Muscle of back (tissue), 11 donors: Measurements from ENCODE around the gene FCF1. TPM values are rescaled to one million over a fixed set of nuclear protein-coding genes. Genes with fewer than 3 reads are reported as not detected.
"Not testable (repeated sequence)": the region's sequence is repeated elsewhere in the genome, so short reads cannot be mapped to it uniquely, and the experiment has no call there.

ENCODE experiments used
- DNase-seq, 3 donors: peaks; one replicate each; pipeline versions ENCODE4 v3.0.0 to v3.0.0-alpha.2; 2013
- polyA plus RNA-seq, 10 donors: library from polyadenylated mRNA; unstranded; fragments of 120-200 nt; gene quantifications; one replicate each; pipeline ENCODE4 v1.2.1, GENCODE V29; 2013; ENCODE audit not compliant: insufficient read length in 10 of 10

The FCF1 gene
- polyA plus RNA-seq, 10 donors: 35.2 to 50.5 (median 40.1) TPM

DNA sequence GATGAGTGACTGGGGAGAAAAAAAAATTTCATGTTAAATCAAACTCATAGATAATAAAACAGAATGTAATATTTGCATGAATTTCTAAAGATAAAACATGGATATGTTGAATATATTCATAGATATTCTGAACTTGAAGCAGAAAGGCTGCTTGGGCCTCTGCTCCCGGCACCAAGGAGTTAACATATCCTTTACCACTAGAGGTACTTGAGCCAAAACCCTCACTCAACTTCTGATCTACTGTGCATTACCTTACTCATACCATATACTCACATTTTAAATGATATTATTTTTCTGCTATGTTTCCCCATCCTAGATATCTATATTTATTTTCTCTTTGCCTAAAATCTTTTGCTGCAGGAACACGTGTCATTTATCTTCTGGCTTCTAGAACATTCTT is 15.0 kb upstream of the FCF1 start:
- no peak for DNase-seq

DNA sequence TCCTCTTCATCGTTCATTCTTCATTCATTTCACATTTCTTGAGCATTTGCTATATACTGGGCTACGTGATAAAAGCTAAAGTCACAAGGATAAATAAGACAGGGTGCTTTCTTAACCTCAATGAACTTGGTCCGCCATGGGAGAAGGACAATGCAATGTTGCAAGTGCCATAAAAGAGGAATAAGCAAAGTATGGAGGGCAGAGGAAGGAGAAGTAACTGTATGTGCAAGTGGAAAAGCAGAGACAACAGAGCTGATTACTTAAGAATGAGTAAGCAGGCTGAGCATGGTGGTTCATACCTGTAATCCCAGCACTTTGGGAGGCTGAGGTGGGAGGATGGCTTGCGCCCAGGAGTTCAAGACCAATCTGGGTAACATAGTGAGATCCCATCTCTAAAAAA is 14.5 kb upstream of the FCF1 start:
- no peak for DNase-seq

GRCh38 chr14:74702293-74702692 is 10.7 kb upstream of the FCF1 start:
- no peak for DNase-seq

- no peak for DNase-seq
Observed at GRCh38 chr14:74703043-74703442, 9.9 kb upstream of the FCF1 start.

- DNase-seq: no peak
Observed at GRCh38 chr14:74704656-74705055, 8.3 kb upstream of the FCF1 start.

DNA sequence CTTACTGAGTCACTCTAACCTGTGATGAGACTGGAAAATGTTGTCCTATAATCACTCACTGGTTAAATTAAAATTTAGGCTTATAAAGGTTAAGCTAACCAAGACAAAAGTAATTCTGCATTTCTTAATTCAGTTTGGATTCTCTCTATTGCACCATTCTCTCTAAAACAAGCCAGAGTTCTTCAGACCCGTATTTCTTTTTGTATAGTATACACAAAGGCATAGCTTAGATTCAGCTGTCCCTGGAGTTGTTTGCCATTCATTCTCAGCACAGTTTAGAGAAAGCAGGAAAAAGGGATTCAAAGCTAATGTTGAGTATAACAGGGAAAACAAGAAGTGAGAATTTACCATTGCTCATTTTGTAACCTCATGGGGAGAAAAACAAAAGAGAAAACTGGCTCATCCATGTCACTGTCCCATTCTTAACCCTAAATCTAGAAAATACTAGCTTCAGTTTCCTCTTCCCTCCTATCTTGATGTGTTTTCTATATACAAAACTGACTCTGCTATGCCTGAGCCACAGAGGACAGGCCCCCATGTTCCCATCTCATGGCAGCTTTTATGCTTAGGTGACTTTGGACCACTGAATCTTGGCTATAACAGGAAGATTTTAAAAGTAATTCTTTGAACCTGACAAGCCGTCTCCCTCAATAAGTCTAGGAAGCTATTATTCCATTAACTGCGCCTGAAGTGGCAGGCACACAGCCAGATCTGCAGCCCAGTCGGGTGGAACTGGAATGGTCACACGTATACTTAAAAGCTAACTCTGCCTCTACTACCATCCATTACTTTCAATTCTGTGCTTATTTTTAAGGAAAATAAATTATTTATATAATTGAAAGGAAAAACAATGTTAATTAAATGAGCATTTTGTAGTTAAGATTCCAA is 7.1 kb upstream of the FCF1 start:
- no peak for DNase-seq

DNA sequence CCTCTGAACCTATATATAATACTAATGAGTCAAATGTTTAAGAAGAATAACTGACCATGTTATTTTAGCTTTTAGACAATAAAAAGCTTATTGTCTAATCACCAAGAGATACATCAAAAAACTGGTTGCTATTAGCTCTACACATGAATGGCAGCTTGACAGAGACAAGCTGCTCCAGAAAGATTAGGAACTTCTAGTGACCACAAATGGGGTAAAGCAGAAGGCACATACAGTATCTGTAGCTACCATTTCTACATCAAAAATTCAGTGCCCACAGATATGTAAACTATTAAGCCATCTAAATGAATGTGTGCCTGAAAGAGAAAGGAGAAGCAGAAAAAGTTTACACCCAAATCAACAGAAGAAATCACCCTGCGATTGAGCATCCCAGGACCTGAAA is 2.5 kb upstream of the FCF1 start:
- no peak for DNase-seq

DNA sequence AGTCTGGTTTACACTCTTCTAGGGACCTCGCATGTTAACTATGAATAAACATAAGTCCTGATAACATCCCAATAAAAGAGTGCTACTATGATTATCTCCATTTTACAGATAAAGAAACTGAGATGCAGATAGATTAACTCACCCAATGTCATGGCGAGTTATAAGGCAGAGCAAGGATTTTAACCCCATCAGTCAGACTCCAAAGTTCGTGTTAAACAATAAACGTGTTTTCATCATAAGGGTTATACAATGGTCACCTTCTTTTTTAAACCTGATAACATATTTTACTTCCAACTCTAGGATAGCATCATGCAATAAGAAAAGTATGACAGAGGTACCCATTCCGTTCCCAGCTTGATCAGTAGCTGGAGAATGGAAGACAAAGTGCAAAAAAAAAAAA is 1.3 kb upstream of the FCF1 start:
- no peak for DNase-seq

GRCh38 chr14:74713395-74713735 is 421 bp downstream of the FCF1 start:
- DNase-seq: peak in 1 of 3 donors; percentile 0

- peak in 1 of 3 donors; percentile 17 for DNase-seq
Observed at GRCh38 chr14:74720526-74720925, 7.6 kb downstream of the FCF1 start.

GRCh38 chr14:74723134-74723533 is 10.2 kb downstream of the FCF1 start:
- no peak for DNase-seq

- DNase-seq: no peak
Observed at GRCh38 chr14:74732387-74732786, 19.4 kb downstream of the FCF1 start.

DNA sequence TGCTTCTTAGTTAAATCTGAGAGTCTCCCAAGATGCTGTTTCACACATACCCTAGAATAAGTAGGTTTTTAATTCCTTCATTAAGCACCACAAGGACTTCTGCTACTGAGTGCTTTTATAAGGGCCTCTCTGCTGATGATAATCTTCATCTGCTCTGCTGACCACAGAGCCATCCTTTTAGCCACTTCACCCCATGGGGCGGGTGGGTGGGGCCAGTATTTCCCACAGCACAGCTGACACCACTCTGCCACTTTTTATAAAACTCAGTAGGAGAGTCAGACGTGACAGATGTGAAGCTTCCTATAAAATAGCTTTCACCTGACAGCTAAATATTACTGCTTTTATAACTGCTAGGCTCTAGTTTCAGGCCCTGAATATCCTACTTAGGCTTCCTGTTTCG is 20.3 kb downstream of the FCF1 start:
- DNase-seq: no peak

- no peak for DNase-seq
Observed at GRCh38 chr14:74735125-74735524, 22.2 kb downstream of the FCF1 start.

DNA sequence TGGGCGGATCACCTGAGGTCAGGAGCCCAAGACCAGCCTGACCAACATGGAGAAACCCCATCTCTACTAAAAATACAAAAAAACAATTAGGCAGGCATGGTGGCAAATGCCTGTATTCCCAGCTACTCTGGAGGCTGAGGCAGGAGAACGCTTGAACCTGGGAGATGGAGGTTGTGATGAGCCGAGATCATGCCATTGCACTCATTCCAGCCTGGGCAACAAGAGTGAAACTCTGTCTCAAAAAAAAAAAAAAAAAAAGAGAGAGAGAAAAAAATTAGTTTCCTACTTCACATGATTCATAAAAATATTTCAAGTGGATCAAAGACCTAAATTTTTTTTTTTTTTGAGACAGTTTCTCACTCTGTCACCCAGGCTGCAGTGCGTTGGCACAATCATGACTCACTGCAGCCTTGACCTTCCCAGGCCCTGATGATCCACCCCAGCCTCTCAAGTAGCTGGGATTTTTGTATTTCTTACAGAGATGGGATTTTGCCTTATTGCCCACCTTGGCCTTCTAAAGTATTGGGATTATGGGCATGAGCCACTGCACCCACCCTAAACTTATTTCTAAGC is 24.9 kb downstream of the FCF1 start:
- no peak for DNase-seq

DNA sequence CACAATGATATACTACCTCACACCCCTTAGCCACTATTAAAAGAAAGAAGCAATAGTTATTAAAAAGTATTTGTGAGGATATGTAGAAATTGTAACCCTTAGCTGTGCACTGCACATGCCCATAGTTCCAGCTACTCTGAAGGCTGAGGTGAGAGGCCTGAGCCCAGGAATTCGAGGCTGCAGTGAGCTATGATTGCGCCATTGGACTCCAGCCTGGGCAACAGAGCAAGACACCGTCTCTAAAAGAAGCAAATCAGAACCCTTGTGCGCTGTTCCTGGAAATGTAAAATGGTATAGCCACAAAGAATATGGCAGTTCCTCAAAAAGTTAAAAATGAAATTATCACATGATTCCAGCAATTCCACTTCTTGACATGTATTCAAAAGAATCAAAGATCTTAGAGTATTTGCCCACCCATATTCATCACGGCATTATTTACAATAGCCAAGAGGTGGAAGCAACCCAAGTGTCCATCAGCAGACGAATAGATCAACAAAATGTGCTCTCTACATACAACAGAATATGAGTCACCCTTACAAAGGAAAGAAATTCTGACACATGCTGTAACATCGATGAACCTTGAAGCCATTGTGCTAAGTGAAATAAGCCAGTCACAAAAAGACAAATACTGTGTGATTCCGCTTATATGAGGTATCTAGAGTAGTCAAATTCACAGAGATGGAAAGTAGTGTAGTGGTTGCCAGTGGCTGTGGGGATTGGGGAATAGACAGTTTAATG is 26.5 kb downstream of the FCF1 start:
- DNase-seq: no peak

- no peak for DNase-seq
Observed at GRCh38 chr14:74747237-74747636, 34.3 kb downstream of the FCF1 start.

DNA sequence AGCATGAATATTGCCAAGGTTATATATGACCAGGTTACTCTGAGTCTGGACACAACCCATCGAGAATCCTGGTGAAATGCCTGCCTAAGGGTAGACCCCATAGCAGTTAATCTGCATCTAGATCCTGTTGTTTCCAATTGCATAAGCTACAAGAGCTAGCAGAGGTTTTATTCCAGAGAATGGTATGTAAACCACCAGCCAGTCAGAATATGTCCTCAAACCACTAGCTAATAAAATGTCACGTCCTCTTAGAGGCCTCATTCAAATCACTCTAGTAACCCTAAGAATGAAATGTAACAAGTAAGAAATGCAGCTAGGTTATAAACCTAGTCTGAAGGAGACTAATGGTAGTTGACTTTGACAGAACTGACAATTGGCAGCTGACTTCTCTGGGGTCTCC is 41.2 kb downstream of the FCF1 start:
- no peak for DNase-seq

DNA sequence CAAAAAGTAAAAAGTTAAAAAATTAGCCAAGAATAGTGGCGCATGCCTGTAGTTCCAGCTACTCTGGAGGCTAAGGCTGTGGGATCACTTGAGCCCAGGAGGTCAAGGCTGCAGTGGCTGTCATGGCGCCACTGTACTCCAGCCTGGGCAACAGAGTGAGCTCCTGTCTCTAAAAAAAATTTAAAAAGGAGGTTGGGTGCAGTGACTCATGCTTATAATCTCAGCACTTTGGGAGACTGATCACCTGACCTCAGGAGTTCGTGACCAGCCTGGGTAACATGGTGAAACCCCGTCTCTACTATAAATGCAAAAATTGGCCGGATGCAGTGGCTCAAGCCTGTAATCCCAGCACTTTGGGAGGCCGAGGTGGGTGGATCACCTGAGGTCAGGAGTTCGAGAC is 42.0 kb downstream of the FCF1 start:
- DNase-seq: no peak

DNA sequence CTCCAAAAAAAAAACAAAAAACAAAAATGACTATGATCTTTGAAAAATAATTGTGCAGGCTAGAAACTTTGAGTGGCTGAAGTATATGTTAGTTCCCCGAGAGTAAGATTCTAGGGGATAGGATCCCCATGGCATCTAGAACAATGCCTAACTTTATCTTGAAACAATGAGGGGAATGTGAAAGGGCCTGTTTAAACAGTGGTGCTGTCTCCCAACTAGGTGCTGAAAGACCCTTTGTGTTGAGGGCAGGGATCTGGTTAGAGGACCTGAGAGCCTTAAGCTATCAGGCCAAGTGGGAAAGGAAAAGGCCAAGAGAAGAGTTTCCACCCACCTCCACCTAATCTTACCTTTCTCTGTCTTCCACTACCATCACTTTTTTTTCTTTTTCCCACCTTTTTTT is 43.4 kb downstream of the FCF1 start:
- no peak for DNase-seq

DNA sequence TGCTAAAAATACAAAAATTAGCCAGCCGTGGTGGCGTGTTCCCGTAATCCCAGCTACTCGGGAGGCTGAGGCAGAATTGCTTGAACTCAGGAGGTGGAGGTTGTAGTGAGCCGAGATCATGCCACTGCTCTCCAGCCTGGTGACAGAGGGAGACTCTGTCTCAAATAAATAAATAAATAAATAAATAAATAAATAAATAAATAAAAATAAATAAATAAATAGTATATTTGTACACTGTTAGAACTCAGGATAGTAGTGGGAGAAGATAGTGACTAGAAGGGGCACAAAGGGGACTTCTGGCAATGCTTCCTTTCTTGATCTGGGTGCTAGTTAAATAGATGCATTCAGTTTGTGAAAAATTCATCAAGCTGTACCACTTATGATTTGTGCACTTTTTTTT is 45.6 kb downstream of the FCF1 start:
- not testable (repeated sequence) for DNase-seq

DNA sequence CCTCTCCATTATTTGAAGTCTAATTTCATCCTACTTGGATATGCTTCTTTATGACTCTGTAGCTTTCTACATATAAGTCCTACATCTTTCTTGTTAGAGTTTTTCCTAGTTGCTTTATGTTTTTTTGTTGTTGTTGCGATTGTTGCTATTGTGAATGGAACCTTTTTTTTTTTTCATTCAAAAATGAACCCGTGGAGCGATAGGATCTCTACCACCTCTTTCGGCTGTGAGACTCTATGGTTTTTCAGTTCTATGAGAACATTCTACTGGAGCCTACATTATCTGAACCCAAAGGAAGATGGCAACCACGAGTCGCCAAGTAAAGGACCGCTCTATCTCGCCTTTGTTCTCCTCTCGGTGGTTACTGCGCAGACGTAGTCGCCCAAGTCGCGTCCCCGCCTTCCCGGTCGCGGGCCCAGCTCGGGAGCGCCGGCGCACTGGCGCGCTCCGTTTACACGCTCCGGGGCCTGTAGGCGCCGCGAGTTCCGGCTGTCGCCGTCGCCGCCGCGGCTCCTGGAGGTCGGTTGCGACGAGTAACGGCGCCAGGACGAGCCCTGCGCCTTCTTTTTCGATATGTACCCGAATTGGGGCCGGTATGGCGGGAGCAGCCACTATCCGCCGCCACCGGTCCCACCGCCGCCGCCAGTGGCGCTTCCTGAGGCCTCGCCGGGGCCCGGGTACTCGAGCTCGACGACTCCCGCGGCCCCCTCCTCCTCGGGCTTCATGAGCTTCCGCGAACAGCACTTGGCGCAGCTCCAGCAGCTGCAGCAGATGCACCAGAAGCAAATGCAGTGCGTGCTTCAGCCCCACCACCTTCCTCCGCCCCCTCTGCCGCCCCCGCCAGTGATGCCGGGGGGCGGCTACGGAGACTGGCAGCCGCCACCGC is 50.2 kb downstream of the FCF1 start, which contains the start of gene YLPM1:
Gene YLPM1 (plus strand): TSS at position 400 of the 886 bp plus-strand sequence. CDS start 174 bp downstream, at position 574.
- DNase-seq: peak; percentile 97 to 98 (median 98)
